Smooth muscle cell (in vitro differentiated cells): ENCODE measurements around the gene PSMD5. TPM values are rescaled to one million over a fixed set of nuclear protein-coding genes. Genes with fewer than 3 reads are reported as not detected.

Source experiments
- DNase-seq: peaks from one replicate; lab custom pipeline; 2025; ENCODE audit not compliant: unreplicated experiment; lab: John Stamatoyannopoulos, UW
- H2AFZ ChIP-seq: fragments of 200-600 bp; sonication (generic); 2 replicates; pipeline ENCODE4 v1.6.0; 2016; ENCODE audit warnings: antibody characterized with exemption, low read depth, mild to moderate bottlenecking
- H3F3A ChIP-seq: fragments of 200-600 bp; sonication (generic); 2 replicates; pipeline ENCODE4 v1.6.0; 2017; ENCODE audit warnings: antibody characterized with exemption, low read depth
- H3K27ac ChIP-seq: fragments of 200-600 bp; sonication (generic); 2 replicates; pipeline ENCODE4 v1.5.1; 2016; ENCODE audit warnings: low read depth, mild to moderate bottlenecking
- H3K27me3 ChIP-seq: fragments of 200-600 bp; sonication (generic); 2 replicates; pipeline ENCODE4 v1.6.1; 2016; ENCODE audit warnings: low read depth, mild to moderate bottlenecking
- H3K36me3 ChIP-seq: fragments of 200-600 bp; sonication (generic); 2 replicates; pipeline ENCODE4 v1.5.1; 2016; ENCODE audit warnings: low read depth
- H3K4me1 ChIP-seq: fragments of 200-600 bp; sonication (generic); 2 replicates; pipeline ENCODE4 v1.5.1; 2016; ENCODE audit warnings: low read depth
- H3K4me2 ChIP-seq: fragments of 200-600 bp; sonication (generic); 2 replicates; pipeline ENCODE4 v1.6.0; 2016; ENCODE audit warnings: mild to moderate bottlenecking
- H3K4me3 ChIP-seq: fragments of 200-600 bp; sonication (generic); 2 replicates; pipeline ENCODE4 v1.5.1; 2016; ENCODE audit warnings: mild to moderate bottlenecking
- H3K79me2 ChIP-seq: fragments of 200-600 bp; sonication (generic); 2 replicates; pipeline ENCODE4 v1.6.0; 2016; ENCODE audit warnings: low read depth, mild to moderate bottlenecking
- H3K9ac ChIP-seq: fragments of 200-600 bp; sonication (generic); 2 replicates; pipeline ENCODE4 v1.6.0; 2016; ENCODE audit warnings: low read depth
- H3K9me3 ChIP-seq: fragments of 200-600 bp; sonication (generic); replicated peaks from 2 replicates; pipeline ENCODE4 v1.5.1; 2016; ENCODE audit warnings: low read depth
- H4K20me1 ChIP-seq: fragments of 200-600 bp; sonication (generic); 2 replicates; pipeline ENCODE4 v1.6.0; 2016; ENCODE audit warnings: low read depth
- CTCF ChIP-seq: fragments of 200-600 bp; sonication (generic); IDR thresholded peaks from 2 replicates; pipeline ENCODE4 v1.5.1; 2017; ENCODE audit warnings: borderline replicate concordance, mild to moderate bottlenecking, antibody characterized with exemption; ENCODE audit not compliant: insufficient read depth, poor library complexity, severe bottlenecking
- WGBS: methylation state at CpG from one replicate; pipeline ENCODE4 v1.1.7; 2016; ENCODE audit warnings: low lambda C conversion rate; 5-methylcytosine and 5-hydroxymethylcytosine counted together
- polyA plus RNA-seq: library from polyadenylated mRNA; unstranded; fragments of >200 nt; fragmentation: Nextera tagmentation; extraction: Ambion mirVana; gene quantifications from 2 replicates; pipeline ENCODE4 v1.2.1, GENCODE V29; 2016
- total RNA-seq: library from RNA; depleted of rRNA; stranded (reverse); fragments of >200 nt; gene quantifications from 2 replicates; pipeline ENCODE4 v1.2.3, GENCODE V29; 2014

The PSMD5 gene
- total RNA-seq (17.7 and 18.6 TPM in 2 replicates), polyA plus RNA-seq (12.9 and 14.4 TPM in 2 replicates)

GRCh38 chr9:120842685-120843485 lies at the start of gene PSMD5:
TSS of gene PSMD5 (minus strand) at chr9:120842922. CDS start at chr9:120842909, 13 bp downstream.
- Histone ChIP-seq H3K4me3 (peak within 1 kb of the TSS; percentile 62), H3K36me3 (no peaks in the 10 kb centered on the region), H3K79me2 (peaks cover 12% of the 10 kb centered on the region), H3K9ac (peak within 1 kb of the TSS; percentile 92), H3F3A (no peaks in the 10 kb centered on the region), H3K9me3 (no peaks in the 10 kb centered on the region), H3K27me3 (no peaks in the 10 kb centered on the region), H2AFZ (peak within 1 kb of the TSS; percentile 82), H3K4me2 (peak within 1 kb of the TSS; percentile 84), H3K4me1 (peaks cover 8% of the 10 kb centered on the region), H4K20me1 (peaks cover 3% of the 10 kb centered on the region), H3K27ac (peak within 1 kb of the TSS; percentile 79)
- TF ChIP-seq CTCF = no peak
- peak; percentile 30 for DNase-seq
- 51% methylated on average over 57 of the region's 62 CpGs for WGBS

GRCh38 chr9:120891884-120892747 lies 49.4 kb upstream of the PSMD5 start:
- 87% methylated on average over 15 of the region's 15 CpGs for WGBS
- H3K9ac ChIP-seq = no peak overlapping the region
- peaks cover 13% of the 10 kb centered on the region for H3K4me1 ChIP-seq
- no peaks in the 10 kb centered on the region for H3K79me2 ChIP-seq
- H3F3A ChIP-seq = peaks cover 27% of the 10 kb centered on the region
- DNase-seq = no peak
- H3K9me3 ChIP-seq = no peaks in the 10 kb centered on the region
- no peak overlapping the region for H3K4me2 ChIP-seq
- no peaks in the 10 kb centered on the region for H3K36me3 ChIP-seq
- no peak overlapping the region for H3K4me3 ChIP-seq
- no peak overlapping the region for H2AFZ ChIP-seq
- H3K27me3 ChIP-seq = no peaks in the 10 kb centered on the region
- no peaks in the 10 kb centered on the region for H4K20me1 ChIP-seq
- H3K27ac ChIP-seq = no peak overlapping the region
- TF ChIP-seq CTCF = no peak

- H2AFZ ChIP-seq = no peak overlapping the region
- H3K4me3 ChIP-seq = no peak overlapping the region
- no peak for TF ChIP-seq CTCF
- H3K9me3 ChIP-seq = no peaks in the 10 kb centered on the region
- H3K4me2 ChIP-seq = no peak overlapping the region
- no peak overlapping the region for H3K9ac ChIP-seq
- peaks cover 15% of the 10 kb centered on the region for H3K4me1 ChIP-seq
- 84% methylated on average over 10 of the region's 10 CpGs for WGBS
- H3F3A ChIP-seq = peaks cover 33% of the 10 kb centered on the region
- no peak overlapping the region for H3K27ac ChIP-seq
- no peaks in the 10 kb centered on the region for H3K79me2 ChIP-seq
- no peaks in the 10 kb centered on the region for H4K20me1 ChIP-seq
- no peak for DNase-seq
- no peaks in the 10 kb centered on the region for H3K27me3 ChIP-seq
- H3K36me3 ChIP-seq = no peaks in the 10 kb centered on the region
Measured at GRCh38 chr9:120891245-120891883, 48.6 kb upstream of the PSMD5 start.
